GM12865 (cell line): ENCODE measurements around the gene KCTD14.
"Not testable (repeated sequence)": the region's sequence is repeated elsewhere in the genome, so short reads cannot be mapped to it uniquely, and the experiment has no call there.

ENCODE experiments used
- DNase-seq: peaks from one replicate; pipeline ENCODE4 v3.0.0; 2010; ENCODE audit warnings: low read depth
- H3K4me3 ChIP-seq: 2 replicates; pipeline ENCODE4 v1.5.1; 2011; ENCODE audit warnings: mild to moderate bottlenecking, low read depth, low read length, control low read depth
- CTCF ChIP-seq: IDR thresholded peaks from 2 replicates; pipeline ENCODE4 v1.5.1; 2011; ENCODE audit warnings: low read length, control low read depth, low read depth, inconsistent platforms; ENCODE audit not compliant: insufficient read depth; ENCODE audit errors: missing control alignments

KCTD14 gene

GRCh38 chr11:78033040-78033439 lies 10.0 kb upstream of the KCTD14 start:
- no peak for TF ChIP-seq CTCF
- no peak overlapping the region for H3K4me3 ChIP-seq
- DNase-seq, result no peak

GRCh38 chr11:78032090-78032489 lies 9.0 kb upstream of the KCTD14 start:
- H3K4me3 ChIP-seq, result no peak overlapping the region
- no peak for TF ChIP-seq CTCF
- no peak for DNase-seq

- peak; percentile 60 for DNase-seq
- no peak overlapping the region for H3K4me3 ChIP-seq
Measured at GRCh38 chr11:78031629-78032028, 8.6 kb upstream of the KCTD14 start.

GRCh38 chr11:78030429-78031325 lies 7.6 kb upstream of the KCTD14 start:
- no peak overlapping the region for H3K4me3 ChIP-seq
- no peak for DNase-seq

More at GRCh38 chr11:78031629-78032028, 8.6 kb upstream of the KCTD14 start:
- no peak for TF ChIP-seq CTCF

GRCh38 chr11:78028423-78028822 lies 5.3 kb upstream of the KCTD14 start:
- H3K4me3 ChIP-seq, DNase-seq: not testable (repeated sequence)

More at GRCh38 chr11:78030429-78031325, 7.6 kb upstream of the KCTD14 start:
- no peak for TF ChIP-seq CTCF

- TF ChIP-seq CTCF, result no peak
- DNase-seq, result no peak
- no peak overlapping the region for H3K4me3 ChIP-seq
Measured at GRCh38 chr11:78027759-78028158, 4.7 kb upstream of the KCTD14 start.

GRCh38 chr11:78025378-78025777 lies 2.3 kb upstream of the KCTD14 start:
- no peak overlapping the region for H3K4me3 ChIP-seq
- DNase-seq, result no peak
- no peak for TF ChIP-seq CTCF
